K562 (cell line): Measurements from ENCODE around the gene PRDM10. TPM values are rescaled to one million over a fixed set of nuclear protein-coding genes. Genes with fewer than 3 reads are reported as not detected.

Experiments used
- ATAC-seq: fragments of 200-7000 bp; cut with Tn5 transposase; 3 replicates; pipeline ENCODE4 v1.9.1; 2020; ENCODE audit warnings: moderate library complexity
- BruUV-seq: library from RNA; stranded (reverse); fragments of 400-500 nt; replicated peaks from 2 replicates; lab custom pipeline; 2021; lab: Mats Ljungman, UMichigan
- CTCF ChIA-PET: fragments of 300-600 bp; formaldehyde crosslinking; extraction: SDS; loops from one replicate; lab custom pipeline; 2021; ENCODE audit warnings: low intra/inter-chr PET ratio; lab: Yijun Ruan, JAX
- POLR2A ChIA-PET: fragments of 300-600, 350-650 bp; sonication (Branson Sonifier 250); formaldehyde crosslinking; extraction: SDS; loops from one replicate; lab custom pipeline; 2021; ENCODE audit warnings: antibody characterized with exemption, inconsistent platforms; lab: Yijun Ruan, JAX
- DNase-seq, 4 experiments: peaks; one replicate each; pipeline versions ENCODE4 v3.0.0 to v3.0.0-alpha.2; 2011 to 2018; ENCODE audit warnings: low spot score in 3 of 4, mixed read lengths in 3 of 4; ENCODE audit errors: extremely low read depth in 1 of 4
- FAIRE-seq: peaks from 2 replicates; lab custom pipeline; 2011; peaks lifted over from hg19 to GRCh38; lab: Jason Lieb, UNC
- H2AFZ ChIP-seq: 2 replicates; pipeline ENCODE4 v1.6.0; 2011; ENCODE audit warnings: low read depth, low read length, control low read depth, inconsistent platforms
- H3K27ac ChIP-seq: fragments of 200-600 bp; 3 replicates; pipeline ENCODE4 v1.8.0; 2011; ENCODE audit warnings: low read depth, mild to moderate bottlenecking, control low read depth, inconsistent platforms, low read length, moderate library complexity, mixed read lengths; ENCODE audit errors: extremely low read depth
- H3K27me3 ChIP-seq, 2 experiments: fragments of 300-600 bp in 1 of 2; 2 replicates in 1 of 2; 3 replicates in 1 of 2; pipeline versions ENCODE4 v1.6.0 to v1.8.0; 2011; ENCODE audit warnings: inconsistent platforms in 2 of 2, low read length in 2 of 2, mild to moderate bottlenecking in 1 of 2, mixed read lengths in 1 of 2, moderate library complexity in 1 of 2; ENCODE audit not compliant: control insufficient read depth in 2 of 2, insufficient read depth in 2 of 2
- H3K36me3 ChIP-seq: fragments of 300-600 bp; 3 replicates; pipeline ENCODE4 v1.8.0; 2011; ENCODE audit warnings: mild to moderate bottlenecking, low read length, inconsistent platforms; ENCODE audit not compliant: control insufficient read depth, insufficient read depth
- H3K4me1 ChIP-seq, 2 experiments: fragments of 200-600 bp in 1 of 2; replicated peaks in 1 of 2; 2 replicates in 1 of 2; 3 replicates in 1 of 2; pipeline versions ENCODE4 v1.5.1 to v1.8.0; 2011; ENCODE audit warnings: inconsistent platforms in 2 of 2, low read length in 2 of 2, mild to moderate bottlenecking in 1 of 2, mixed read lengths in 1 of 2, moderate library complexity in 1 of 2; ENCODE audit not compliant: control insufficient read depth in 2 of 2, insufficient read depth in 2 of 2
- H3K4me2 ChIP-seq: 2 replicates; pipeline ENCODE4 v1.6.1; 2011; ENCODE audit warnings: low read length, control low read depth, inconsistent platforms, mixed read lengths; ENCODE audit not compliant: insufficient read depth
- H3K4me3 ChIP-seq: fragments of 200-600 bp; sonication (generic), shearing (Covaris generic); 2 replicates; pipeline ENCODE4 v1.5.1; 2016; ENCODE audit warnings: control low read depth, inconsistent platforms
- H3K79me2 ChIP-seq: fragments of 200-600 bp; 3 replicates; pipeline ENCODE4 v1.8.0; 2011; ENCODE audit warnings: low read length, inconsistent platforms; ENCODE audit not compliant: control insufficient read depth, insufficient read depth
- H3K9ac ChIP-seq, 2 experiments: 2 replicates each; pipeline versions ENCODE4 v1.6.0 to v1.6.1; 2011; ENCODE audit warnings: low read depth in 2 of 2, low read length in 2 of 2, control low read depth in 1 of 2, inconsistent platforms in 1 of 2, mild to moderate bottlenecking in 1 of 2, mixed read lengths in 1 of 2; ENCODE audit not compliant: insufficient read depth in 1 of 2
- H3K9me1 ChIP-seq: one replicate; pipeline ENCODE4 v1.6.0; 2011; ENCODE audit warnings: inconsistent platforms, mild to moderate bottlenecking, low read length, moderate library complexity; ENCODE audit not compliant: control insufficient read depth, insufficient read depth
- H3K9me3 ChIP-seq: replicated peaks from 2 replicates; pipeline ENCODE4 v1.5.1; 2011; ENCODE audit warnings: low read depth, low read length, inconsistent platforms; ENCODE audit not compliant: control insufficient read depth, insufficient read depth
- H4K20me1 ChIP-seq: replicated peaks from 2 replicates; pipeline ENCODE4 v1.6.1; 2011; ENCODE audit warnings: low read length, inconsistent platforms, mixed read lengths; ENCODE audit not compliant: control insufficient read depth, insufficient read depth
- FOXK2 ChIP-seq, 2 experiments: fragments of 450-650 bp; IDR thresholded peaks in 1 of 2; conservative IDR thresholded peaks in 1 of 2; 2 replicates each; pipeline ENCODE4 v1.6.1; 2016; ENCODE audit warnings: low read depth in 2 of 2, mild to moderate bottlenecking in 1 of 2
- RBM25 ChIP-seq: fragments of 200-400 bp; formaldehyde crosslinking; IDR thresholded peaks from 2 replicates; pipeline ENCODE4 v1.6.1; 2018; ENCODE audit warnings: low read length, low read depth, moderate library complexity; ENCODE audit not compliant: severe bottlenecking
- SMAD2 ChIP-seq: fragments of 150-350 bp; IDR thresholded peaks from 2 replicates; pipeline ENCODE4 v1.6.1; 2014; ENCODE audit warnings: low read depth, mild to moderate bottlenecking, low read length
- TRIM28 ChIP-seq: fragments of 450-650 bp; IDR thresholded peaks from 2 replicates; pipeline ENCODE4 v1.6.1; 2017
- WGBS: fragments of 100-300 bp; shearing (Covaris generic); methylation state at CpG from one replicate; pipeline ENCODE4 v1.1.6; 2016; ENCODE audit warnings: low coverage, mixed read lengths; ENCODE audit not compliant: insufficient coverage; ENCODE audit errors: missing lambda C conversion rate; 5-methylcytosine and 5-hydroxymethylcytosine counted together
- in situ Hi-C: fragments of 300-500 bp; cut with MboI; formaldehyde crosslinking; loops from 4 replicates; pipeline ENCODE4 v1.15.0; 2018; ENCODE audit warnings: inconsistent platforms, mixed read lengths
- intact Hi-C: fragments of 100-400 bp; cut with micrococcal nuclease; formaldehyde crosslinking; loops from 2 replicates; pipeline ENCODE4 v1.14.2; 2022
- polyA plus RNA-seq, 8 experiments: library from polyadenylated mRNA; depleted of rRNA in 4 of 8; stranded (reverse) in 5 of 8; unstranded in 3 of 8; fragments of >200 nt; fragmentation: Nextera tagmentation in 2 of 8; fragmentation: Illumina TruSeq in 1 of 8; extraction: Ambion mirVana in 2 of 8; extraction: Trizol in 1 of 8; gene quantifications; 2 replicates each; pipeline versions ENCODE4 v1.2.1 to v1.2.3, GENCODE V29; 2011 to 2014; ENCODE audit warnings: inconsistent platforms in 1 of 8, missing spikeins in 1 of 8
- total RNA-seq, 7 experiments: library from RNA; depleted of rRNA in 6 of 7; stranded (reverse); fragments of >200 nt in 6 of 7; fragmentation: Illumina TruSeq in 2 of 7; extraction: Trizol in 2 of 7; gene quantifications; 2 replicates each; pipeline versions ENCODE4 v1.2.1 to v1.2.3, GENCODE V29; 2011 to 2021; ENCODE audit warnings: low replicate concordance in 1 of 7

PRDM10 gene
- total and polyA plus RNA-seq, 9 of the 15 experiments (the other 6 are each of a cell fraction or from before 2014, with no cell fraction given), result 0.89 to 9.3 (median 4.5) TPM

GRCh38 chr11:129896062-129896461 is 106.6 kb downstream of the PRDM10 start:
- Histone ChIP-seq H3K79me2 (peaks cover 31% of the 10 kb centered on the region), H4K20me1 (no peaks in the 10 kb centered on the region), H3K4me2 (peak overlapping the region; percentile 90), H2AFZ (peak overlapping the region; percentile 92), H3K27ac (no peak overlapping the region; the same call in 2 of the 3 replicates), H3K9me3 (no peaks in the 10 kb centered on the region), H3K27me3 (no peaks in the 10 kb centered on the region), H3K9ac (peak overlapping the region; percentile 80 to 89; a peak in 3 of 4 replicates), H3K36me3 (peaks cover 31% of the 10 kb centered on the region), H3K4me3 (peak overlapping the region; percentile 89), H3K4me1 (peaks cover 3 to 9% of the 10 kb centered on the region in 2 experiments; a peak in 4 of 5 replicates), H3K9me1 (peaks cover 8% of the 10 kb centered on the region)
- TF ChIP-seq TRIM28 (no peak), SMAD2 (no peak), FOXK2 (conservative IDR thresholded peaks at IDR 0.05 in 1 of 2, IDR thresholded peaks at IDR 0.05 in 1 of 2; ENCODE audit: low read depth in 2 of 2) (peak in 1 of 2 experiments; percentile 39; a peak in 1 of 4 replicates), RBM25 (no peak)
- in situ Hi-C loops, result no loop called here
- BruUV-seq, result no TSS peak
- no peak for FAIRE-seq
- 0 out of 3 replicates have a peak, but pooled peaks have one; percentile 3 for ATAC-seq
- DNase-seq, result peak in 2 of 4 experiments; percentile 14 to 16
- WGBS, result 52% methylated on average over 9 of the region's 9 CpGs
- ChIA-PET POLR2A (interaction anchor here (0.6 to 1.1 kb wide), 2 partner anchors 12 to 20 kb away, joined by 3 read pairs; no protein-coding TSS in a partner anchor), CTCF (no interaction called here)
- intact Hi-C loops, result no loop called here
